HFFc6 (cell line): ENCODE measurements around the gene JUN. TPM values are rescaled to one million over a fixed set of nuclear protein-coding genes. Genes with fewer than 3 reads are reported as not detected.
A peak's percentile ranks its signal among the peaks of the same experiment; 100 is the strongest.

Source experiments
- DNase-seq: peaks from one replicate; pipeline ENCODE4 v3.0.0-alpha.2; 2018
- H3K27ac Mint-ChIP-seq: 2 replicates; pipeline ENCODE4 v1.8.0; 2020; ENCODE audit warnings: mild to moderate bottlenecking, mixed read lengths
- H3K27me3 Mint-ChIP-seq: 2 replicates; pipeline ENCODE4 v1.8.0; 2021; ENCODE audit warnings: mild to moderate bottlenecking, moderate library complexity, mixed read lengths; ENCODE audit not compliant: insufficient read depth
- H3K36me3 Mint-ChIP-seq: 2 replicates; pipeline ENCODE4 v1.8.0; 2021; ENCODE audit warnings: low read depth, mixed read lengths
- H3K4me1 Mint-ChIP-seq: 2 replicates; pipeline ENCODE4 v1.8.0; 2020; ENCODE audit warnings: low read depth, mixed read lengths
- H3K4me3 Mint-ChIP-seq: 2 replicates; pipeline ENCODE4 v1.8.0; 2020; ENCODE audit warnings: mild to moderate bottlenecking, moderate library complexity, mixed read lengths
- H3K9me3 Mint-ChIP-seq: 2 replicates; pipeline ENCODE4 v1.8.0; 2020; ENCODE audit warnings: mild to moderate bottlenecking, mixed read lengths
- CTCF ChIP-seq: fragments of 200-600 bp; sonication (generic); IDR thresholded peaks from 2 replicates; pipeline ENCODE4 v1.5.0; 2021; ENCODE audit warnings: antibody characterized with exemption, mild to moderate bottlenecking
- total RNA-seq, 6 experiments: library from RNA; stranded (reverse); fragmentation: NEBNext Ultra II Directional; extraction: Animal tissue kit (Norgen Biotek cat#: 25700); gene quantifications; 2 replicates in 1 of 6; 3 replicates in 5 of 6; pipeline ENCODE4 v1.2.3, GENCODE V29; 2021

JUN gene
- total RNA-seq, 6 experiments from 2014 or later: 80.5 to 91.1 (median 82.2) TPM

GRCh38 chr1:58764294-58764978, 19.4 kb downstream of the JUN start:
- Mint-ChIP-seq H3K4me1 (peaks cover 91% of the 10 kb centered on the region), H3K4me3 (peak overlapping the region; percentile 68), H3K27ac (peak overlapping the region; percentile 82), H3K9me3 (peaks cover 5% of the 10 kb centered on the region; the same call in 1 of the 2 replicates), H3K27me3 (peaks cover 1% of the 10 kb centered on the region; the same call in 1 of the 2 replicates), H3K36me3 (peaks cover 14% of the 10 kb centered on the region)
- DNase-seq: peak; percentile 90
- no peak for TF ChIP-seq CTCF

- peak; percentile 84 for DNase-seq
- H3K27ac Mint-ChIP-seq: peak overlapping the region; percentile 82
- TF ChIP-seq CTCF: no peak
- H3K36me3 Mint-ChIP-seq: peaks cover 13% of the 10 kb centered on the region
- H3K4me1 Mint-ChIP-seq: peaks cover 88% of the 10 kb centered on the region
- peak overlapping the region; percentile 68 for H3K4me3 Mint-ChIP-seq
- H3K9me3 Mint-ChIP-seq: peaks cover 4% of the 10 kb centered on the region; the same call in 1 of the 2 replicates
- peaks cover 1% of the 10 kb centered on the region; the same call in 1 of the 2 replicates for H3K27me3 Mint-ChIP-seq
These were observed 20.6 kb downstream of the JUN start for GRCh38 chr1:58763214-58763613.

GRCh38 chr1:58762806-58763205, 21.0 kb downstream of the JUN start:
- H3K9me3 Mint-ChIP-seq: no peaks in the 10 kb centered on the region
- H3K4me1 Mint-ChIP-seq: peaks cover 88% of the 10 kb centered on the region
- peaks cover 1% of the 10 kb centered on the region; the same call in 1 of the 2 replicates for H3K27me3 Mint-ChIP-seq
- peak overlapping the region; percentile 68 for H3K4me3 Mint-ChIP-seq
- H3K36me3 Mint-ChIP-seq: peaks cover 10% of the 10 kb centered on the region
- peak overlapping the region; percentile 82 for H3K27ac Mint-ChIP-seq
- 0 out of 2 replicates have a peak, but pooled peaks have one; percentile 5 for TF ChIP-seq CTCF
- peak; percentile 79 for DNase-seq

- TF ChIP-seq CTCF: no peak
- H3K4me1 Mint-ChIP-seq: peaks cover 83% of the 10 kb centered on the region
- no peaks in the 10 kb centered on the region for H3K9me3 Mint-ChIP-seq
- peak; percentile 100 for DNase-seq
- peak overlapping the region; percentile 95 for H3K27ac Mint-ChIP-seq
- H3K27me3 Mint-ChIP-seq: no peaks in the 10 kb centered on the region; the same call in 1 of the 2 replicates
- peaks cover 7% of the 10 kb centered on the region for H3K36me3 Mint-ChIP-seq
- peak overlapping the region; percentile 69 for H3K4me3 Mint-ChIP-seq
These were observed 28.4 kb downstream of the JUN start for GRCh38 chr1:58755468-58755872.

- TF ChIP-seq CTCF: no peak
- peak overlapping the region; percentile 95 for H3K27ac Mint-ChIP-seq
- H3K27me3 Mint-ChIP-seq: no peaks in the 10 kb centered on the region; the same call in 1 of the 2 replicates
- peaks cover 85% of the 10 kb centered on the region for H3K4me1 Mint-ChIP-seq
- no peaks in the 10 kb centered on the region for H3K9me3 Mint-ChIP-seq
- H3K36me3 Mint-ChIP-seq: peaks cover 7% of the 10 kb centered on the region
- H3K4me3 Mint-ChIP-seq: peak overlapping the region; percentile 69
- no peak for DNase-seq
These were observed 29.0 kb downstream of the JUN start for GRCh38 chr1:58754683-58755467.
